ENCODE data around the gene ZNF804B.

GRCh38 chr7:89264126-89264525 is 504.6 kb downstream of the ZNF804B start:
- TF ChIP-seq CEBPB (IDR thresholded peaks at IDR 0.05; ENCODE audit: low read depth, low read length) (no peak), POLR2A (IDR thresholded peaks at IDR 0.05; ENCODE audit: low read depth, low read length) (no peak), CTCF (conservative IDR thresholded peaks at IDR 0.05; ENCODE audit: low read depth, low read length) (no peak)
